HCT116 (cell line): ENCODE measurements around the gene TAF4. TPM values are rescaled to one million over a fixed set of nuclear protein-coding genes. Genes with fewer than 3 reads are reported as not detected.

Experiments
- ATAC-seq: fragments of 200-7000 bp; cut with Tn5 transposase; 2 replicates; pipeline ENCODE4 v1.9.1; 2020; ENCODE audit warnings: mild to moderate bottlenecking, moderate library complexity
- BruUV-seq: library from RNA; stranded (reverse); fragments of 400-500 nt; replicated peaks from 2 replicates; lab custom pipeline; 2021; lab: Mats Ljungman, UMichigan
- CTCF ChIA-PET: fragments of 300-600 bp; sonication (Branson Sonifier 250); formaldehyde crosslinking; loops from one replicate; lab custom pipeline; 2021; ENCODE audit warnings: antibody characterized with exemption; lab: Charles Lee
- POLR2A ChIA-PET: fragments of 300-600, 350-600 bp; sonication (Branson Sonifier 250); formaldehyde crosslinking; loops from one replicate; lab custom pipeline; 2021; ENCODE audit warnings: antibody characterized with exemption; lab: Charles Lee
- RAD21 ChIA-PET, 2 experiments: fragments of 300-600 bp; sonication (Branson Sonifier 250); formaldehyde crosslinking; loops; one replicate each; lab custom pipeline; 2023; ENCODE audit warnings: low total read pairs in 2 of 2; ENCODE audit not compliant: uncharacterized antibody in 2 of 2, unreplicated experiment in 2 of 2, low non-redundant PET in 1 of 2; lab: Charles Lee
- DNase-seq: peaks from one replicate; pipeline ENCODE4 v3.0.0-alpha.2; 2010; ENCODE audit warnings: low read depth, low spot score
- H2AFZ ChIP-seq: fragments of 200-600 bp; shearing (Covaris generic), sonication (generic); 2 replicates; pipeline ENCODE4 v1.6.1; 2017; ENCODE audit warnings: low read depth, mixed run types, mixed read lengths, antibody characterized with exemption, low read length; ENCODE audit not compliant: poor library complexity, severe bottlenecking
- H3K27ac ChIP-seq: 2 replicates; pipeline ENCODE4 v1.5.1; 2012; ENCODE audit warnings: low read depth, low read length
- H3K27me3 ChIP-seq: fragments of 200-600 bp; sonication (generic); 2 replicates; pipeline ENCODE4 v1.6.1; 2016; ENCODE audit warnings: mixed run types, low read length, mixed read lengths; ENCODE audit not compliant: insufficient read depth
- H3K36me3 ChIP-seq, 2 experiments: fragments of 200-500 bp in 1 of 2; fragments of 200-600 bp in 1 of 2; sonication (Bioruptor generic) in 1 of 2; sonication (generic) in 1 of 2; 2 replicates each; pipeline versions ENCODE4 v1.5.1 to v1.6.1; 2014 to 2016; ENCODE audit warnings: low read length in 2 of 2, inconsistent platforms in 1 of 2, mixed read lengths in 1 of 2, mixed run types in 1 of 2; ENCODE audit not compliant: insufficient read depth in 2 of 2, control insufficient read depth in 1 of 2
- H3K4me1 ChIP-seq, 2 experiments: fragments of 200-600 bp in 1 of 2; sonication (generic) in 1 of 2; 2 replicates each; pipeline versions ENCODE4 v1.5.1 to v1.6.1; 2012 to 2017; ENCODE audit warnings: low read length in 2 of 2, inconsistent platforms in 1 of 2, mild to moderate bottlenecking in 1 of 2, mixed read lengths in 1 of 2, mixed run types in 1 of 2, moderate library complexity in 1 of 2; ENCODE audit not compliant: insufficient read depth in 2 of 2, control insufficient read depth in 1 of 2
- H3K4me2 ChIP-seq: fragments of 200-600 bp; sonication (generic); 2 replicates; pipeline ENCODE4 v1.6.1; 2017; ENCODE audit warnings: mixed run types, low read length, mixed read lengths
- H3K4me3 ChIP-seq, 2 experiments: fragments of 200-600 bp in 1 of 2; sonication (generic) in 1 of 2; replicated peaks in 1 of 2; 2 replicates each; pipeline ENCODE4 v1.5.1; 2011 to 2016; ENCODE audit warnings: low read length in 2 of 2, control low read depth in 1 of 2, low read depth in 1 of 2, mild to moderate bottlenecking in 1 of 2, mixed read lengths in 1 of 2, mixed run types in 1 of 2
- H3K79me2 ChIP-seq: fragments of 200-600 bp; sonication (generic); 2 replicates; pipeline ENCODE4 v1.6.1; 2017; ENCODE audit warnings: mild to moderate bottlenecking, mixed run types, low read length, moderate library complexity, mixed read lengths; ENCODE audit not compliant: insufficient read depth
- H3K9ac ChIP-seq: fragments of 200-600 bp; sonication (generic); 2 replicates; pipeline ENCODE4 v1.6.1; 2016; ENCODE audit warnings: low read length, mixed read lengths
- H3K9me2 ChIP-seq: fragments of 200-600 bp; sonication (generic), shearing (Covaris generic); 2 replicates; pipeline ENCODE4 v1.6.1; 2017; ENCODE audit warnings: mixed run types, mild to moderate bottlenecking, moderate library complexity; ENCODE audit not compliant: insufficient read depth
- H3K9me3 ChIP-seq, 2 experiments: fragments of 200-500 bp in 1 of 2; fragments of 200-600 bp in 1 of 2; sonication (Bioruptor generic) in 1 of 2; sonication (generic) in 1 of 2; 2 replicates each; pipeline ENCODE4 v1.6.1; 2014 to 2017; ENCODE audit warnings: low read length in 2 of 2, mixed read lengths in 2 of 2, inconsistent platforms in 1 of 2, low read depth in 1 of 2, mild to moderate bottlenecking in 1 of 2, mixed run types in 1 of 2, moderate library complexity in 1 of 2; ENCODE audit not compliant: control insufficient read depth in 1 of 2, insufficient read depth in 1 of 2
- H4K20me1 ChIP-seq: fragments of 200-600 bp; sonication (generic), shearing (Covaris generic); 2 replicates; pipeline ENCODE4 v1.6.1; 2017; ENCODE audit warnings: mixed run types, mild to moderate bottlenecking, moderate library complexity; ENCODE audit not compliant: insufficient read depth
- EGR1 ChIP-seq: IDR thresholded peaks from 2 replicates; pipeline ENCODE4 v1.6.1; 2012; ENCODE audit warnings: low read depth
- ELF1 ChIP-seq: IDR thresholded peaks from 2 replicates; pipeline ENCODE4 v1.6.1; 2012; ENCODE audit warnings: low read depth, borderline replicate concordance
- EZH2 ChIP-seq: fragments of 200-600 bp; sonication (generic); IDR thresholded peaks from 2 replicates; pipeline ENCODE4 v1.6.1; 2017; ENCODE audit warnings: antibody characterized with exemption, mixed run types
- EZH2phosphoT487 ChIP-seq: fragments of 200-600 bp; IDR thresholded peaks from 2 replicates; pipeline ENCODE4 v1.6.1; 2018; ENCODE audit warnings: antibody characterized with exemption, borderline replicate concordance
- FOSL1 ChIP-seq: IDR thresholded peaks from 2 replicates; pipeline ENCODE4 v1.6.1; 2012; ENCODE audit warnings: low read depth
- JUND ChIP-seq: IDR thresholded peaks from 2 replicates; pipeline ENCODE4 v1.6.1; 2012
- MAX ChIP-seq: IDR thresholded peaks from 2 replicates; pipeline ENCODE4 v1.6.1; 2012
- POLR2A ChIP-seq: IDR thresholded peaks from 2 replicates; pipeline ENCODE4 v1.7.0; 2011; ENCODE audit warnings: borderline replicate concordance; ENCODE audit not compliant: insufficient read depth, insufficient read length; ENCODE audit errors: extremely low read depth
- RAD21 ChIP-seq: IDR thresholded peaks from 2 replicates; pipeline ENCODE4 v1.6.1; 2012; ENCODE audit warnings: low read depth, mild to moderate bottlenecking
- REST ChIP-seq: IDR thresholded peaks from 2 replicates; pipeline ENCODE4 v1.6.1; 2012; ENCODE audit warnings: low read depth
- SP1 ChIP-seq: IDR thresholded peaks from 2 replicates; pipeline ENCODE4 v1.6.1; 2012; ENCODE audit warnings: low read depth
- SRF ChIP-seq: IDR thresholded peaks from 2 replicates; pipeline ENCODE4 v1.6.1; 2012; ENCODE audit warnings: low read depth
- TCF7L2 ChIP-seq: IDR thresholded peaks from 2 replicates; pipeline ENCODE4 v1.7.0; 2011; ENCODE audit warnings: borderline replicate concordance, inconsistent platforms; ENCODE audit not compliant: insufficient read depth, insufficient read length; ENCODE audit errors: extremely low read depth
- ZFX ChIP-seq: fragments of 450-650 bp; IDR thresholded peaks from 2 replicates; pipeline ENCODE4 v1.6.1; 2017
- ZNF274 ChIP-seq: fragments of 200-500 bp; sonication (Bioruptor generic); IDR thresholded peaks from 2 replicates; pipeline ENCODE4 v1.6.1; 2014; ENCODE audit warnings: mild to moderate bottlenecking, low read depth, low read length, inconsistent platforms
- intact Hi-C: fragments of 100-400 bp; cut with micrococcal nuclease; formaldehyde crosslinking; loops from 2 replicates; pipeline ENCODE4 v1.10.0; 2022
- total RNA-seq: library from RNA; stranded (reverse); gene quantifications from one replicate; pipeline ENCODE4 v1.2.1, GENCODE V29; 2021; ENCODE audit not compliant: unreplicated experiment
- TF ChIP-seq, protein P1 (sequence below), 3 experiments: fragments of 200-600 bp in 1 of 3; sonication (generic) in 1 of 3; IDR thresholded peaks in 2 of 3; conservative IDR thresholded peaks in 1 of 3; 2 replicates each; pipeline ENCODE4 v1.5.1; 2012 to 2017; ENCODE audit warnings: low read depth in 2 of 3, low read length in 2 of 3, antibody characterized with exemption in 1 of 3, borderline replicate concordance in 1 of 3, control low read depth in 1 of 3, mild to moderate bottlenecking in 1 of 3, mixed read lengths in 1 of 3, mixed run types in 1 of 3, moderate library complexity in 1 of 3; ENCODE audit not compliant: insufficient read depth in 1 of 3

TAF4 gene
- total RNA-seq, 1 experiment from 2014 or later, result 26.8 TPM

- Histone ChIP-seq H3K4me3 (no peak overlapping the region), H3K27me3 (no peaks in the 10 kb centered on the region), H3K4me1 (no peaks in the 10 kb centered on the region), H3K9ac (no peak overlapping the region), H3K27ac (no peak overlapping the region), H3K4me2 (no peak overlapping the region)
- ChIA-PET POLR2A (no interaction called here), RAD21 (no interaction called here), CTCF (no interaction called here)
- no peak for DNase-seq
- no TSS peak for BruUV-seq
- intact Hi-C loops, result no loop called here
- TF ChIP-seq EZH2, result no peak
- TF ChIP-seq, all 23 proteins: peak for 0
- Histone ChIP-seq H3K79me2 (no peaks in the 10 kb centered on the region), H4K20me1 (no peaks in the 10 kb centered on the region), H2AFZ (no peak overlapping the region), H3K36me3 (no peaks in the 10 kb centered on the region), H3K9me3 (no peaks in the 10 kb centered on the region), H3K9me2 (no peaks in the 10 kb centered on the region)
- ATAC-seq, result no peak
Observed at GRCh38 chr20:61933951-61934715, 131.5 kb downstream of the TAF4 start.

DNA sequence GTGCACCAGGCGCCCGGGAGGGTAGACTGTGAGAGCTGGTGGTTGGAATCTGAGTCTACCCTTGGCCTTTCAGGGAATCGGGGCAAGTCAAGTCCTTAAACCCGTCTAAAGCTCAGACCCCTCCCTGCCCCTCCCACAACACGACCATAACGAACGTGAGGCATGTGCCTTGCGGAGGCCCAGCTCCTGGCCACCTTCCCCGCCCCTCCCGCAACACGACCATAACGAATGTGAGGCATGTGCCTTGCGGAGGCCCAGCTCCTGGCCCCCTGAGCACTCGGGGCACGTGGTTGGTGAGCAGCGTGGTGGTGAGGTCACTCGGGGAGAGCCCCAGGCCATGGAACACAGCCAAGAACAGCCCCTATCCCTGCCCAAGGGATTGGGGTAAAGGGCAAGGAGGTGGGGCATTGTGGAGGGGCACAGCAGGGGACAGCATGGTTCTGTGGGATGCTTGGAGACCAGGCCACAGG lies 132.2 kb downstream of the TAF4 start:
- no peaks in the 10 kb centered on the region for H3K9me2 ChIP-seq
- no peaks in the 10 kb centered on the region for H3K36me3 ChIP-seq
- H4K20me1 ChIP-seq, result no peaks in the 10 kb centered on the region
- H3K9ac ChIP-seq, result no peak overlapping the region
- H3K27ac ChIP-seq, result no peak overlapping the region
- ATAC-seq, result no peak
- intact Hi-C loops, result no loop called here
- ChIA-PET RAD21 (no interaction called here), CTCF (no interaction called here), POLR2A (no interaction called here)
- no peaks in the 10 kb centered on the region for H3K4me1 ChIP-seq
- H2AFZ ChIP-seq, result no peak overlapping the region
- no TSS peak for BruUV-seq
- no peak for TF ChIP-seq FOSL1
- TF ChIP-seq ZNF274, result no peak
- no peak for TF ChIP-seq EGR1
- TF ChIP-seq TCF7L2, result no peak
- TF ChIP-seq SRF, result no peak
- TF ChIP-seq, protein P1, sequence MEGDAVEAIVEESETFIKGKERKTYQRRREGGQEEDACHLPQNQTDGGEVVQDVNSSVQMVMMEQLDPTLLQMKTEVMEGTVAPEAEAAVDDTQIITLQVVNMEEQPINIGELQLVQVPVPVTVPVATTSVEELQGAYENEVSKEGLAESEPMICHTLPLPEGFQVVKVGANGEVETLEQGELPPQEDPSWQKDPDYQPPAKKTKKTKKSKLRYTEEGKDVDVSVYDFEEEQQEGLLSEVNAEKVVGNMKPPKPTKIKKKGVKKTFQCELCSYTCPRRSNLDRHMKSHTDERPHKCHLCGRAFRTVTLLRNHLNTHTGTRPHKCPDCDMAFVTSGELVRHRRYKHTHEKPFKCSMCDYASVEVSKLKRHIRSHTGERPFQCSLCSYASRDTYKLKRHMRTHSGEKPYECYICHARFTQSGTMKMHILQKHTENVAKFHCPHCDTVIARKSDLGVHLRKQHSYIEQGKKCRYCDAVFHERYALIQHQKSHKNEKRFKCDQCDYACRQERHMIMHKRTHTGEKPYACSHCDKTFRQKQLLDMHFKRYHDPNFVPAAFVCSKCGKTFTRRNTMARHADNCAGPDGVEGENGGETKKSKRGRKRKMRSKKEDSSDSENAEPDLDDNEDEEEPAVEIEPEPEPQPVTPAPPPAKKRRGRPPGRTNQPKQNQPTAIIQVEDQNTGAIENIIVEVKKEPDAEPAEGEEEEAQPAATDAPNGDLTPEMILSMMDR (IDR thresholded peaks at IDR 0.05 in 2 of 3, conservative IDR thresholded peaks at IDR 0.05 in 1 of 3; ENCODE audit: borderline replicate concordance in 1 of 3, insufficient read depth in 1 of 3, low read depth in 2 of 3, low read length in 2 of 3), result no peak
- no peak for TF ChIP-seq POLR2A
- TF ChIP-seq JUND, result no peak
- TF ChIP-seq ZFX, result no peak
- TF ChIP-seq ELF1, result no peak
- TF ChIP-seq RAD21, result no peak
- TF ChIP-seq MAX, result no peak
- no peak for TF ChIP-seq REST
- no peak for TF ChIP-seq EZH2phosphoT487
- no peak for TF ChIP-seq SP1
- no peaks in the 10 kb centered on the region for H3K79me2 ChIP-seq
- H3K27me3 ChIP-seq, result no peaks in the 10 kb centered on the region
- no peaks in the 10 kb centered on the region for H3K9me3 ChIP-seq
- DNase-seq, result no peak
- H3K4me3 ChIP-seq, result no peak overlapping the region
- H3K4me2 ChIP-seq, result no peak overlapping the region
